Bronchial epithelial cell (primary cell): Measurements from ENCODE around the gene ZBTB3. TPM values are rescaled to one million over a fixed set of nuclear protein-coding genes. Genes with fewer than 3 reads are reported as not detected.

ENCODE experiments used
- DNase-seq: peaks from one replicate; pipeline ENCODE4 v3.0.0-alpha.2; 2010; ENCODE audit warnings: low read depth
- FAIRE-seq: peaks from 2 replicates; lab custom pipeline; 2011; peaks lifted over from hg19 to GRCh38; lab: Jason Lieb, UNC
- H3K27me3 ChIP-seq: 2 replicates; pipeline ENCODE4 v1.5.1; 2011; ENCODE audit warnings: low read length; ENCODE audit not compliant: control insufficient read depth, insufficient read depth
- H3K36me3 ChIP-seq: 2 replicates; pipeline ENCODE4 v1.5.1; 2011; ENCODE audit warnings: low read length; ENCODE audit not compliant: control insufficient read depth, insufficient read depth
- H3K4me3 ChIP-seq: 2 replicates; pipeline ENCODE4 v1.5.1; 2011; ENCODE audit warnings: mild to moderate bottlenecking, low read depth, low read length, control low read depth
- total RNA-seq: library from RNA; depleted of rRNA; stranded (reverse); fragments of >200 nt; gene quantifications from 2 replicates; pipeline ENCODE4 v1.2.1, GENCODE V29; 2014
- TF ChIP-seq, protein P1 (sequence below): IDR thresholded peaks from 2 replicates; pipeline ENCODE4 v1.5.1; 2011; ENCODE audit warnings: mild to moderate bottlenecking, moderate library complexity, low read length, control low read depth, inconsistent platforms; ENCODE audit not compliant: insufficient read depth, severe bottlenecking

The ZBTB3 gene
- total RNA-seq = 11.0 and 11.6 TPM in 2 replicates

DNA sequence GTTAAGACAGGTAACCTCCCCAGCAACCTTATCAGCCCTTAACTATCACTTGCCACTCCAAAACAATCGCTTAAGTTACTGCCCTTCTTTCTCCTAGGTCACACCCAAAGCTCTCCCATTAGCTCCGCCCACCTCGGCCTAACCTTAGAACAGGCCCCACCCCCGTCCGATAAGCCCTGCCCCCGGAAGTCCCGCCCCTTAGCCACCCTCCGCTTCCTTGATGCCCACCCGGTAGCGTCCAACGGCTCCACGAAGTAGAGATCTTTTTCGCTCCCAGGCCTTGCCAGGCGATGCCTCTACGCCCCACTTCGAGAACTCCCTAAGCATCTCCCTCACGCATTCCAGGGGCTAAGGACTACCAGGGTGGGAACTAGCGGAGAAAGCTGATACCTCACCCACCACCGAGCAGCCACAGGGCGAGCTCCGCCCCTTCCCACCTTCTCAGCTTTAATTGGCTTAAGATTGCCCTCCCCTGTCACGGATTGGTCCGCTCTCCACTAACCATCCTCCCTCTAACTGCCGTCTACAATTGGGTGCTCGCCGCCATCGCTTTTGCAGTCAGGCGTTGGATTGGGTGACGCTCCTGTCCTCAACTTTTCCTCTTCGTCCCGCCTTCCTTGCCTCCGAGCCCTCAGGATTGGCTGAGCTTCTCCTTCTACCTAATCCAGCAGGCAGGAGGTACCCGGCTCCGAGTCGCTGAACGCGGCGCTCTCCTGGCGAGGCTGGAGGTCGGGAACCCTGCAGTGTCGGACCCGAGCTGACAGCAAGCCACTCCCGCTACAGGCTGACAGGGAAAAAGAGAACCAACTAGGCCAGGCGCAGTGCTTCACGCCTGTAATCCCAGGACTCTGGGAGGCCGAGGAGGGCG, at the start of gene ZBTB3:
ZBTB3 (minus strand) TSS at position 425 of the 868 bp plus-strand sequence. CDS start 496 bp downstream, outside the sequence.
- FAIRE-seq (peak; percentile 93), DNase-seq (peak; percentile 99)
- peak within 1 kb of the TSS; percentile 57 for H3K4me3 ChIP-seq
- H3K36me3 ChIP-seq = peaks cover 7% of the 10 kb centered on the region
- TF ChIP-seq, protein P1, sequence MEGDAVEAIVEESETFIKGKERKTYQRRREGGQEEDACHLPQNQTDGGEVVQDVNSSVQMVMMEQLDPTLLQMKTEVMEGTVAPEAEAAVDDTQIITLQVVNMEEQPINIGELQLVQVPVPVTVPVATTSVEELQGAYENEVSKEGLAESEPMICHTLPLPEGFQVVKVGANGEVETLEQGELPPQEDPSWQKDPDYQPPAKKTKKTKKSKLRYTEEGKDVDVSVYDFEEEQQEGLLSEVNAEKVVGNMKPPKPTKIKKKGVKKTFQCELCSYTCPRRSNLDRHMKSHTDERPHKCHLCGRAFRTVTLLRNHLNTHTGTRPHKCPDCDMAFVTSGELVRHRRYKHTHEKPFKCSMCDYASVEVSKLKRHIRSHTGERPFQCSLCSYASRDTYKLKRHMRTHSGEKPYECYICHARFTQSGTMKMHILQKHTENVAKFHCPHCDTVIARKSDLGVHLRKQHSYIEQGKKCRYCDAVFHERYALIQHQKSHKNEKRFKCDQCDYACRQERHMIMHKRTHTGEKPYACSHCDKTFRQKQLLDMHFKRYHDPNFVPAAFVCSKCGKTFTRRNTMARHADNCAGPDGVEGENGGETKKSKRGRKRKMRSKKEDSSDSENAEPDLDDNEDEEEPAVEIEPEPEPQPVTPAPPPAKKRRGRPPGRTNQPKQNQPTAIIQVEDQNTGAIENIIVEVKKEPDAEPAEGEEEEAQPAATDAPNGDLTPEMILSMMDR = no peak
- no peaks in the 10 kb centered on the region for H3K27me3 ChIP-seq

DNA sequence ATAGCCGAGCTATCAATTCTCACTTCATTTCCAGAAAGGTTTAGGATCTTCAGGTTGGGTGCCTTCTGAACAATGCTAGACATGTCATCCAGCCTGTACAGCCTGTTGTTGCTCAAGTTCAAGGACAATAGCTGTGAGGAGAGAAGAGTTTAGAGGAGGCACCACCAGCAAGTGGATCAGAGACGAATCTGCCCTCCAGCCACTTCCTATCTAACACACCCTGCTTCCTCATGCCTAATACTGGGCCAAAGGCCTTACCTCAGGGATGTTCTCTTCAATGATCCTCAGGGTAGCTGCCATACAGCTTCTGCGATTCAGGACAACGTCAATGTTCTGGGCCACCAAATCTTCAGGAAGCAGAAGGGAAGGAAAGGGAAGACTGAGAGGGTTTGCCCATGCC, 47.1 kb upstream of the ZBTB3 start:
- DNase-seq (no peak), FAIRE-seq (peak; percentile 36)
- Histone ChIP-seq H3K36me3 (peaks cover 51% of the 10 kb centered on the region), H3K27me3 (no peaks in the 10 kb centered on the region), H3K4me3 (no peak overlapping the region)
- TF ChIP-seq, protein P1 = no peak

GRCh38 chr11:62799486-62799885, 45.5 kb upstream of the ZBTB3 start:
- TF ChIP-seq, protein P1 = no peak
- H3K27me3 ChIP-seq = no peaks in the 10 kb centered on the region
- H3K4me3 ChIP-seq = no peak overlapping the region
- peaks cover 60% of the 10 kb centered on the region for H3K36me3 ChIP-seq
- FAIRE-seq (no peak), DNase-seq (no peak)

- no peak for FAIRE-seq
- no peaks in the 10 kb centered on the region for H3K27me3 ChIP-seq
- DNase-seq = no peak
- TF ChIP-seq, protein P1 = no peak
- H3K36me3 ChIP-seq = peaks cover 48% of the 10 kb centered on the region
- H3K4me3 ChIP-seq = no peak overlapping the region
Observed at GRCh38 chr11:62796281-62796680, 42.3 kb upstream of the ZBTB3 start.

GRCh38 chr11:62794201-62794775, 40.3 kb upstream of the ZBTB3 start:
- FAIRE-seq (no peak), DNase-seq (no peak)
- TF ChIP-seq, protein P1 = no peak
- Histone ChIP-seq H3K4me3 (no peak overlapping the region), H3K36me3 (peaks cover 33% of the 10 kb centered on the region), H3K27me3 (no peaks in the 10 kb centered on the region)
